ENCODE results near the gene PJA2. TPM values are rescaled to one million over a fixed set of nuclear protein-coding genes. Genes with fewer than 3 reads are reported as not detected.

PJA2 gene
- total and polyA plus RNA-seq, 4 donors = 65.9 to 157 (median 101) TPM

DNA sequence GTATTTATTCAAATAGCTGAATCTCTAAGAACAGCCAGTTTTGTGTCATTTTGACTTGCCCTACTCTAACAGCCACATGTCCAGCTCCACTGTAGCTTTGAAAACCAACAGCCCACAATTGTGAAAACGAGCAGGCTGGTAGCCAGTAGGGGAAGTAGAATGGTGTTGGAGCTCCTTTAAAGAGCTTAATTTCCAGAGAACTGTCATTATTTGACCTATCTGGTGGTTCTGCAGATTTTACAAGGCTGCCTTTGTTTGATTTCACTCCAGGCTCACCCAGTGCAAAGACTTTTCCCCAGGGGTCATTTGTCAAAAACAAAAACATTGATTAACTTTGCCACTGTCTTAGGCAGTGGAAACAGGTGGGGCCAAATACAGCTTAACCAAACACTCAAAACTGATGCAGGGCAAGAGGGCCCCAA, 3.2 kb upstream of the PJA2 start:
- H3K4me1 ChIP-seq (ENCODE audit: control insufficient read depth in 1 of 2, insufficient read depth in 2 of 2, low read length in 2 of 2) = peaks cover 0 to 2% of the 10 kb centered on the region in 2 donors
- no peaks in the 10 kb centered on the region for H3K36me3 ChIP-seq (ENCODE audit: control insufficient read depth in 1 of 2, insufficient read depth in 2 of 2, low read length in 1 of 2)
- H3K9me3 ChIP-seq (ENCODE audit: control insufficient read depth, low read length) = no peaks in the 10 kb centered on the region
- no peak for DNase-seq
- no peak for ATAC-seq (ENCODE audit: low FRiP score)
- 4 to 6% methylated on average over 1 of the region's 1 CpG for WGBS, 2 donors
- no peak overlapping the region for H3K4me3 ChIP-seq (ENCODE audit: low read length in 2 of 2)
- intact Hi-C loops (cut with DNase I) = no loop called here
- peak overlapping the region; percentile 7 to 25 for H3K27ac ChIP-seq (ENCODE audit: low read depth in 1 of 2, low read length in 2 of 2)
- no peaks in the 10 kb centered on the region for H3K27me3 ChIP-seq (ENCODE audit: control insufficient read depth in 1 of 2, insufficient read depth in 2 of 2, low read length in 1 of 2)

DNA sequence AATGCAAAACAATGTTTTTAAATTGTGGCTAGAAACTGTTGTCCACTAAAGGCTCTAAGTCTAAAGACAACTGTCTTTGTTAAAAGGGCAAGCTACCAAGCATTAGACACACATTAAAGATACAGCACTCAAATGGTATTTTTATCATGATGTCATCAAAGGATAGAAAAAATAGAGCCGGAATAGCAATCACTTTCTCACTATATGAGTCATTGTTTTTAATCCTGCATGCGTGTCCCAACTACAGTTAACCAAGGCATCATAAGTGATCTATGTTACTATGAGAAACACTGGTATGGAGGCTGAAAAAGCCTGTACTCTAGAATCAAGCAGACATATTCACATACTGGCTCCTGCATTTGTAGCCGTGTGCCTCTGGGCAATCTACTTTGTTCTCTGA, 1.9 kb upstream of the PJA2 start:
- H3K27ac ChIP-seq (ENCODE audit: low read depth in 1 of 2, low read length in 2 of 2) = no peak overlapping the region
- H3K4me1 ChIP-seq (ENCODE audit: control insufficient read depth in 1 of 2, insufficient read depth in 2 of 2, low read length in 2 of 2) = peaks cover 0 to 2% of the 10 kb centered on the region in 2 donors
- intact Hi-C loops (cut with DNase I) = loop anchor here in 1 of 2 donors (2.0 kb wide), 2 partner anchors 43 to 663 kb away; no protein-coding TSS in a partner anchor
- no peaks in the 10 kb centered on the region for H3K27me3 ChIP-seq (ENCODE audit: control insufficient read depth in 1 of 2, insufficient read depth in 2 of 2, low read length in 1 of 2)
- H3K9me3 ChIP-seq (ENCODE audit: control insufficient read depth, low read length) = no peaks in the 10 kb centered on the region
- H3K4me3 ChIP-seq (ENCODE audit: low read length in 2 of 2) = no peak overlapping the region
- DNase-seq = no peak
- 12 to 13% methylated on average over 3 of the region's 3 CpGs for WGBS, 2 donors
- no peaks in the 10 kb centered on the region for H3K36me3 ChIP-seq (ENCODE audit: control insufficient read depth in 1 of 2, insufficient read depth in 2 of 2, low read length in 1 of 2)
- no peak for ATAC-seq (ENCODE audit: low FRiP score)

DNA sequence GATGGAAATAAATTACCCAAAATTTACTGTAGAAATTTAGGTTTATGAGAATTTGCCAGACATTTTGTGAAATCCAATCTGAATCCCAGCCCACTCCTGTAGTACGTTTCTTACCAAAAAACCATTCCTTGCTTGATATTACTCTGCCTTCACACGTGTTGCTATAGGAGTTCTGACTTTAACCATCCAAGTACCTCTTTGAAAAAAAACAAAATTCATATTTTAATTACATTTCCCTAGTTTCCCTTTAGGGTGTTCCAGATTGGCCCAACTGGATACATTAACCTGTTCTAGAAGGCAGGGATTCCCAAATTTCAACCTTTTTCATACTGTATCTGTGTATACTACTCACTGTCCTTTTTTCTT, 1.4 kb upstream of the PJA2 start:
- no peaks in the 10 kb centered on the region for H3K9me3 ChIP-seq (ENCODE audit: control insufficient read depth, low read length)
- peak overlapping the region; percentile 46 to 89 for H3K4me3 ChIP-seq (ENCODE audit: low read length in 2 of 2)
- peak overlapping the region; percentile 97 to 99 for H3K27ac ChIP-seq (ENCODE audit: low read depth in 1 of 2, low read length in 2 of 2)
- 0 to 1% methylated on average over 2 of the region's 2 CpGs for WGBS, 2 donors
- ATAC-seq (ENCODE audit: low FRiP score) = no peak
- no peaks in the 10 kb centered on the region for H3K27me3 ChIP-seq (ENCODE audit: control insufficient read depth in 1 of 2, insufficient read depth in 2 of 2, low read length in 1 of 2)
- no peak for DNase-seq
- H3K4me1 ChIP-seq (ENCODE audit: control insufficient read depth in 1 of 2, insufficient read depth in 2 of 2, low read length in 2 of 2) = peaks cover 0 to 2% of the 10 kb centered on the region in 2 donors
- intact Hi-C loops (cut with DNase I) = loop anchor here in 1 of 2 donors (2.0 kb wide), 2 partner anchors 44 to 662 kb away; no protein-coding TSS in a partner anchor
- no peaks in the 10 kb centered on the region for H3K36me3 ChIP-seq (ENCODE audit: control insufficient read depth in 1 of 2, insufficient read depth in 2 of 2, low read length in 1 of 2)

DNA sequence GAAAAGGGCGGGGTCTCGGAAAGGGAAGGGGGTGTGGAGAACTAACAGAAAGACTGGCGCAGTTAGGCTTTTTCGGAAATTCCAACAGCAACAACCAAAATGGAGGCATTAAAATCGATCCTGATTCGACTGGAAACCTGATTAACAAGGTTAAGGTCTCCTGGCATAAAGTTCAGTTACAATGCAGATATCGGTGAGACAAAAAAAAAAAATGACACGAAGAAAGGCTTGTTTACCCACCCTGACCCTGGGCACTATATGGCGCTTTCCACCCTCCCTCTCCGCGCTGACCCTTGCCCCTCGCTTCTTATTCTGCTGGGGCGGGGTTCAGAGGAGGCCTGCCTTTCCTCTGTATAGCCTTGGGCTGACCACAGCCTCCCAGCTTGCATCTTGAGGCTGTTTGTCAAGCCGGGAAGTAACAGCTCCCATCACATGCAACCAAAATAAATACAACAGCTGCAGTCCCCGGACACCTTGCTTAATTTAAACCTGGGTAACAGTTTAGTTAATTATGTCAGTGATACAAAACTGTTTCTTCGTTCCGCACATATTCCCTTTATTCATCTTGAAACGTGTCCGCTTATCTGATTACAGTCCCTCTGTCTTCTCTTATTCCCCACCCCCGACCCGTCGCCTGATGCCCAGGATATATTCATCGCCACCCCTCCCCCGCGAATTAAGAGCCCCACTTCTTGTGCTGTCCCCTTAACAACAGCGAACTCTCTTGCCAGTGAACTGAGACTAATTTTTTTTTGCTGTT, 795 bp upstream of the PJA2 start:
- peak; percentile 88 to 89 for DNase-seq
- no peaks in the 10 kb centered on the region for H3K27me3 ChIP-seq (ENCODE audit: control insufficient read depth in 1 of 2, insufficient read depth in 2 of 2, low read length in 1 of 2)
- H3K27ac ChIP-seq (ENCODE audit: low read depth in 1 of 2, low read length in 2 of 2) = peak overlapping the region; percentile 97 to 99
- no peaks in the 10 kb centered on the region for H3K9me3 ChIP-seq (ENCODE audit: control insufficient read depth, low read length)
- no peaks in the 10 kb centered on the region for H3K36me3 ChIP-seq (ENCODE audit: control insufficient read depth in 1 of 2, insufficient read depth in 2 of 2, low read length in 1 of 2)
- H3K4me1 ChIP-seq (ENCODE audit: control insufficient read depth in 1 of 2, insufficient read depth in 2 of 2, low read length in 2 of 2) = peaks cover 0 to 2% of the 10 kb centered on the region in 2 donors
- 1% methylated on average over 26 of the region's 26 CpGs for WGBS, 2 donors
- intact Hi-C loops (cut with DNase I) = loop anchor here in 1 of 2 donors (2.0 kb wide), 2 partner anchors 44 to 662 kb away; no protein-coding TSS in a partner anchor
- peak overlapping the region; percentile 46 to 89 for H3K4me3 ChIP-seq (ENCODE audit: low read length in 2 of 2)
- ATAC-seq (ENCODE audit: low FRiP score) = peak; percentile 75

DNA sequence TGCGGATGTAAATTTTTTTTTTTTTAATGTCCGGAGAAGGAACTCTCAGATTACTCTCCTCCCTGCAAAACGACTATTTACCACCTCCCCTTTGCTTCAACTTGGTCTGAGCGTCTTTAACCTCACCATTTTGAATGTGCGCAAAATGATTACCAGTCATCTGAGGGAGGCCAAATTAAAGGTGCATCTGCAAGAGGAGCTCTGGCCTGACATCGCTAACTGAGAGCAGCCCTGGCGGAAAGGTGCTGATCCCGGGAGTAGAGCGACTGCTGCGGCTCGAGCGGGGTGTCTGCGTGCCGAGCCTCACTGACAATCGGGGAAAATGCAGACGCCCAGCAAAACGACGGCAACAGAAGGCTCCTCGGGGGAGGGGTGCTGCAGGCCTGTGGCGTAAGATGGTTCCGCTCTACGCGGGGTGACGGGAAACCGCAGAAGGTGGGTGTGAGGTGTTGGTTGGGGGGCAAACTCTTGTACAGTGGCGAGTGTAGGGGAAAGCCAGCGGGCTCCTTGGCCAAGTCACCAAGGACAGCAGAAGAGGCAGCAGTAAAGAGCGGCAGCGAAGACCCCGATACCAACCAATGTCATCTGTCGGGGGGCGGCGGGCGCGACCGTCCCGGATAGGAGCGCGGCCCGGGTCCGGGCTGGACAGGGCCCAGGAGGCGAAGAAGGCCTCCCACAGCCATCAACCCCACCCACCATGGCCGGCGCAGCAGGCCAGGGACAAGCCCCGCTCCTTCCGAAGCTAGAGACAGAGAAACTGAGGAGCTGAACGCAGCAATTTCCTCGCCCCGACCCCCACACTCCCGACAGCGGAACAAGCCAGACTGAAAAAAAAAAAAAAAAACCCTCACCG, 557 bp downstream of the PJA2 start:
- Histone ChIP-seq H3K4me1 (ENCODE audit: control insufficient read depth in 1 of 2, insufficient read depth in 2 of 2, low read length in 2 of 2) (peaks cover 0 to 5% of the 10 kb centered on the region in 2 donors), H3K27me3 (ENCODE audit: control insufficient read depth in 1 of 2, insufficient read depth in 2 of 2, low read length in 1 of 2) (no peaks in the 10 kb centered on the region), H3K36me3 (ENCODE audit: control insufficient read depth in 1 of 2, insufficient read depth in 2 of 2, low read length in 1 of 2) (no peaks in the 10 kb centered on the region), H3K4me3 (ENCODE audit: low read length in 2 of 2) (peak overlapping the region; percentile 92 to 97), H3K9me3 (ENCODE audit: control insufficient read depth, low read length) (no peaks in the 10 kb centered on the region), H3K27ac (ENCODE audit: low read depth in 1 of 2, low read length in 2 of 2) (peak overlapping the region; percentile 95 to 99)
- WGBS, 2 donors = 0 to 1% methylated on average over 50 to 52 of the region's 52 CpGs
- intact Hi-C loops (cut with DNase I) = loop anchor here (5.0 to 10.0 kb wide), 2 partner anchors 37 to 54 kb away; no protein-coding TSS in a partner anchor
- ATAC-seq (ENCODE audit: low FRiP score) (peak; percentile 63), DNase-seq (peak; percentile 83 to 87)

DNA sequence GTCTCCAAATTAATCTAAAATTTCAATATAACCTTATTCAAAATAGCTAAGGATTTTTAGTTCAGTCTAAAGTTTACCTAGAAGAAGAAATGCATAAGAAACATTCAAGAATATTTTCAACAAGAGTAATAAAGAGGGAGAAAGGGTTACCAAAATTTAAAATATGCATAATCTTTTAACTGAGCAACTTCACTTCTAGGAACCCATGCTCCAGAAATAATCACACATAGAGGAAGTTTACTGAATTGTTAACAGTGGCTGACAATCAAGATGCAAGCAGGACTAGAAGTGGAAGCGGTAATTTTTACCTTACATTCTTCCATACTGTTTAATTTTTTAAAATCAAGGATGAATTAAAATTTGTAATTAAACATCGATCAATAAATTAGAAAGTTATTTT, 1.9 kb downstream of the PJA2 start:
- Histone ChIP-seq H3K4me1 (ENCODE audit: control insufficient read depth in 1 of 2, insufficient read depth in 2 of 2, low read length in 2 of 2) (peaks cover 0 to 2% of the 10 kb centered on the region in 2 donors), H3K4me3 (ENCODE audit: low read length in 2 of 2) (peak overlapping the region; percentile 39 to 54), H3K9me3 (ENCODE audit: control insufficient read depth, low read length) (no peaks in the 10 kb centered on the region), H3K27me3 (ENCODE audit: control insufficient read depth in 1 of 2, insufficient read depth in 2 of 2, low read length in 1 of 2) (no peaks in the 10 kb centered on the region), H3K36me3 (ENCODE audit: control insufficient read depth in 1 of 2, insufficient read depth in 2 of 2, low read length in 1 of 2) (no peaks in the 10 kb centered on the region), H3K27ac (ENCODE audit: low read depth in 1 of 2, low read length in 2 of 2) (no peak overlapping the region)
- intact Hi-C loops (cut with DNase I) = loop anchor here (5.0 to 10.0 kb wide), 2 partner anchors 36 to 53 kb away; no protein-coding TSS in a partner anchor
- WGBS, 2 donors = 15 to 35% methylated on average over 2 of the region's 2 CpGs
- ATAC-seq (ENCODE audit: low FRiP score) (no peak), DNase-seq (no peak)

DNA sequence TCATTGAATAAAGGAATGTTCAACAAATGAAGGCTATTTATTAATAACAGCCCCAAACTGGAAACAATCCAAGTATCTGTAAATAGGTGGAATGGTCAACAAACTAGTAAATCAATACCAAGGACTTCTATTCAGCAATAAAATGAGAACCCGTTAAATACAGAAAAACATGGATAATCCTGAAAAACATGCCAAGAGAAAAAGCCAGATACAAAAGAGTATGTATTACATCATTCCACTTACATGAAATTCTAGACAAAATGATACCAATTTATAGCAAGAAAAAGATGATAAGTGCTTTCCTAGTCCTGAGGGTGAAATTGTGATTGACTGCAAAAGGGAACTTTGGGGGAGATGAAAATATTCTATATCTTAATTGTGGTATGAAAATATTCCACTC, 3.1 kb downstream of the PJA2 start:
- no peaks in the 10 kb centered on the region for H3K9me3 ChIP-seq (ENCODE audit: control insufficient read depth, low read length)
- no peak overlapping the region for H3K27ac ChIP-seq (ENCODE audit: low read depth in 1 of 2, low read length in 2 of 2)
- H3K27me3 ChIP-seq (ENCODE audit: control insufficient read depth in 1 of 2, insufficient read depth in 2 of 2, low read length in 1 of 2) = no peaks in the 10 kb centered on the region
- no peak for ATAC-seq (ENCODE audit: low FRiP score)
- H3K36me3 ChIP-seq (ENCODE audit: control insufficient read depth in 1 of 2, insufficient read depth in 2 of 2, low read length in 1 of 2) = no peaks in the 10 kb centered on the region
- intact Hi-C loops (cut with DNase I) = loop anchor here (5.0 to 10.0 kb wide), 2 partner anchors 34 to 52 kb away; no protein-coding TSS in a partner anchor
- 10% methylated on average over 1 of the region's 1 CpG for WGBS, 2 donors
- H3K4me1 ChIP-seq (ENCODE audit: control insufficient read depth in 1 of 2, insufficient read depth in 2 of 2, low read length in 2 of 2) = peaks cover 0 to 2% of the 10 kb centered on the region in 2 donors
- H3K4me3 ChIP-seq (ENCODE audit: low read length in 2 of 2) = peak overlapping the region in 1 of 2 donors; percentile 36
- no peak for DNase-seq

DNA sequence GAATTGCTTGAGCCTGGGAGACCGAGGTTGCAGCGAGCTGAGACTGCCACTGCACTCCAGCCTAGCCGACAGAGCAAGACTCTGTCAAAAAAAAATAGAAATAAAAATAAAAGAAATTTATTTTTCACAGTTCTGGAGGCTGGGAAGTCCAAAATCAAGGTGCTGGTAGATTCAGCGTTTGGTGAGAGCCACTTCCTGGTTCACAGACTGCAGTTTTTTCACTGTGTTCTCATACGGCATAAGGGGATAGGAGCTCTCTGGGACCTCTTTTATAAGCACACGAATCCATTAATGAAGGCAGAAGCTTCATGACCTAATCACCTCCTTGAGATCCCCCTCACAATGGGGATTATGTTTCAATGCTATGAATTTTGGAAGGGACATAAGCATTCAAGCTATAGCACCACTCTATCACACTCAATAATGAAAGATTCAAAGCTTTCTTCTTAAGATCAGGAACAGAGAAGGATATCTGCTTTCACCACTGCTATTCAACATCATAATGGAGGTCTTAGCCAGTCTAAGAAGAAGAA, 5.3 kb downstream of the PJA2 start:
- Histone ChIP-seq H3K36me3 (ENCODE audit: control insufficient read depth in 1 of 2, insufficient read depth in 2 of 2, low read length in 1 of 2) (no peaks in the 10 kb centered on the region), H3K9me3 (ENCODE audit: control insufficient read depth, low read length) (no peaks in the 10 kb centered on the region), H3K4me3 (ENCODE audit: low read length in 2 of 2) (no peak overlapping the region), H3K4me1 (ENCODE audit: control insufficient read depth in 1 of 2, insufficient read depth in 2 of 2, low read length in 2 of 2) (peaks cover 0 to 2% of the 10 kb centered on the region in 2 donors), H3K27ac (ENCODE audit: low read depth in 1 of 2, low read length in 2 of 2) (no peak overlapping the region), H3K27me3 (ENCODE audit: control insufficient read depth in 1 of 2, insufficient read depth in 2 of 2, low read length in 1 of 2) (no peaks in the 10 kb centered on the region)
- DNase-seq (no peak), ATAC-seq (ENCODE audit: low FRiP score) (no peak)
- intact Hi-C loops (cut with DNase I) = loop anchor here in 1 of 2 donors (10.0 kb wide), 1 partner anchor 50 kb away; no protein-coding TSS in a partner anchor
- 67 to 80% methylated on average over 6 of the region's 6 CpGs for WGBS, 2 donors
